Stomach (tissue), 9 donors: Measurements from ENCODE around the gene C1orf53. TPM values are rescaled to one million over a fixed set of nuclear protein-coding genes. Genes with fewer than 3 reads are reported as not detected.
A peak's percentile ranks its signal among the peaks of the same experiment; 100 is the strongest.

Experiments
- DNase-seq, 2 donors: peaks; one replicate each; pipeline versions ENCODE4 v3.0.0 to v3.0.0-alpha.2; 2013 to 2019
- H3K27ac ChIP-seq, 5 donors: fragments of 200-600 bp in 4 of 5; sonication (generic) in 4 of 5; one replicate each; pipeline ENCODE4 v1.5.1; 2013 to 2019; ENCODE audit warnings: mild to moderate bottlenecking in 1 of 5, moderate library complexity in 1 of 5
- H3K27me3 ChIP-seq, 3 donors: fragments of 200-600 bp; sonication (generic); one replicate each; pipeline ENCODE4 v1.5.1; 2017 to 2019; ENCODE audit warnings: mixed run types in 1 of 3
- H3K36me3 ChIP-seq, 4 donors: fragments of 200-600 bp; sonication (generic); 1 replicate in 3 of 4; 2 replicates in 1 of 4; pipeline ENCODE4 v1.5.1; 2016 to 2019
- H3K4me1 ChIP-seq, 4 donors: fragments of 200-600 bp; sonication (generic); one replicate each; pipeline ENCODE4 v1.5.1; 2016 to 2019
- H3K4me3 ChIP-seq, 4 donors: fragments of 200-600 bp; sonication (generic) in 3 of 4; one replicate each; pipeline ENCODE4 v1.5.1; 2016 to 2019; ENCODE audit warnings: mild to moderate bottlenecking in 1 of 4
- H3K9me3 ChIP-seq, 4 donors: fragments of 200-600 bp; sonication (generic); one replicate each; pipeline ENCODE4 v1.5.1; 2016 to 2019
- EP300 ChIP-seq: sonication (generic); formaldehyde crosslinking; IDR thresholded peaks from one replicate; pipeline ENCODE4 v1.6.1; 2017; ENCODE audit warnings: antibody characterized with exemption
- POLR2A ChIP-seq, 4 donors: fragments of 450-650 bp; IDR thresholded peaks; one replicate each; pipeline ENCODE4 v1.6.1; 2016; ENCODE audit warnings: antibody characterized with exemption in 4 of 4, control low read depth in 2 of 4, mild to moderate bottlenecking in 1 of 4, moderate library complexity in 1 of 4
- POLR2AphosphoS5 ChIP-seq, 3 donors: sonication (generic); formaldehyde crosslinking; IDR thresholded peaks; one replicate each; pipeline ENCODE4 v1.6.1; 2016; ENCODE audit warnings: antibody characterized with exemption in 3 of 3
- WGBS, 5 donors: extraction: QIAGEN DNeasy Blood & Tissue Kit in 3 of 5; methylation state at CpG; one replicate each; pipeline versions ENCODE4 v1.1.5 to v1.1.7; 2013 to 2018; 5-methylcytosine and 5-hydroxymethylcytosine counted together
- intact Hi-C: fragments of 100-400 bp; cut with DNase I; formaldehyde crosslinking; loops from one replicate; pipeline ENCODE4 v1.15.1; 2023; ENCODE audit warnings: low total_unique reads
- polyA plus RNA-seq, 3 donors: library from polyadenylated mRNA; stranded (reverse); fragments of 200-250 nt; gene quantifications; one replicate each; pipeline ENCODE4 v1.2.3, GENCODE V29; 2013
- total RNA-seq, 5 donors: library from RNA; depleted of rRNA; stranded (reverse); fragments of >200 nt; gene quantifications; one replicate each; pipeline versions ENCODE4 v1.1.0 to v1.2.3, GENCODE V29; 2014 to 2016
- TF ChIP-seq, protein P1 (sequence below), 7 experiments: fragments of 450-650 bp in 4 of 7; fragments of 200-600 bp in 3 of 7; sonication (generic) in 3 of 7; IDR thresholded peaks; one replicate each; pipeline ENCODE4 v1.5.1; 2016 to 2019; ENCODE audit warnings: antibody characterized with exemption in 7 of 7, control low read depth in 2 of 7, mild to moderate bottlenecking in 1 of 7
- donor health status: healthy with polysubstance abuse.
- donor health status: Bipolar disorder and iron deficiency.
- donor health status: healthy.

C1orf53 gene
- total and polyA plus RNA-seq, 8 donors, result 3.9 to 11.7 TPM; not detected in 6

DNA sequence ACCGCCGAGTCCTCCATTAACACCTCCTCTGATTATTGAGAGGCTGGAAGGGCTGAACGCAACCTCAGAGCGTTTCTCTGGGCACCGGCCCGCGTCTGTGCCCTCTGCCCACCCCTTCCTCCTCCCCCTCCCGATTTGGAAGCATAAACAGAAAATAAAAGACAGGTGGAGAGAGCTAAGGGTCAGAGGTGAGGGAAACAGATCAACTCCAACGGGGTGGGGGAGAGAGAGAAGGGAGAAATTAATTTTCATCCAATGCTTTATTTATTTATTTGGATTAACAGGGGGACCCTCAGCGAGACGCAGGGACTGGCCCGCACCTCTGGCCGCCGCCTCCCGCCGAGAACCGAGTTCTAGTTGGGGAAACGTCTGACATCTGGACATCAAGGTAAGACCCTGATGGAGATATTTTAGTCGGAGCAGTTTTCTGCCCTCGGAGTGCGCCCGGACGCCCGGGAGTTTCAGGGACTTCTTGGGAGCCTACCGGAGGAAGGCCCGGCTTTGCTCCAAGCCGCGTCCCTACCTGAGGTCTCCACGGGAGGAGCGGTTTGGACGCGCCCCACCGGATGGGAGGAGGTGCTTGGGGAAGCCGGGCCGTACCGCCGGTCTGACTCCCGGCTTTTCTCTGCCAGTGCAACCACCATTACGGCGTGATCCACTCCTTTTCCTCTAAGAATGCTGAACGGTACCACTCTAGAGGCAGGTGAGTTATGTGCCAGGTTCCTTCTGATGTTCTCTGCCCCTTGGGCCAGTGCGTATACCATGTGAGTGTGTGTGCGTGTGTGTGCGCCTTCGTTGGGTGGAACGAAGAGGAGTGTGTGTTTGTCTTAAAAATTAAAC lies 9.6 kb downstream of the C1orf53 start:
- H3K4me3 ChIP-seq, result peak overlapping the region in 1 of 4 donors; percentile 39
- TF ChIP-seq, protein P1, sequence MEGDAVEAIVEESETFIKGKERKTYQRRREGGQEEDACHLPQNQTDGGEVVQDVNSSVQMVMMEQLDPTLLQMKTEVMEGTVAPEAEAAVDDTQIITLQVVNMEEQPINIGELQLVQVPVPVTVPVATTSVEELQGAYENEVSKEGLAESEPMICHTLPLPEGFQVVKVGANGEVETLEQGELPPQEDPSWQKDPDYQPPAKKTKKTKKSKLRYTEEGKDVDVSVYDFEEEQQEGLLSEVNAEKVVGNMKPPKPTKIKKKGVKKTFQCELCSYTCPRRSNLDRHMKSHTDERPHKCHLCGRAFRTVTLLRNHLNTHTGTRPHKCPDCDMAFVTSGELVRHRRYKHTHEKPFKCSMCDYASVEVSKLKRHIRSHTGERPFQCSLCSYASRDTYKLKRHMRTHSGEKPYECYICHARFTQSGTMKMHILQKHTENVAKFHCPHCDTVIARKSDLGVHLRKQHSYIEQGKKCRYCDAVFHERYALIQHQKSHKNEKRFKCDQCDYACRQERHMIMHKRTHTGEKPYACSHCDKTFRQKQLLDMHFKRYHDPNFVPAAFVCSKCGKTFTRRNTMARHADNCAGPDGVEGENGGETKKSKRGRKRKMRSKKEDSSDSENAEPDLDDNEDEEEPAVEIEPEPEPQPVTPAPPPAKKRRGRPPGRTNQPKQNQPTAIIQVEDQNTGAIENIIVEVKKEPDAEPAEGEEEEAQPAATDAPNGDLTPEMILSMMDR (IDR thresholded peaks at IDR 0.05), result no peak
- TF ChIP-seq EP300 (no peak), POLR2AphosphoS5 (IDR thresholded peaks at IDR 0.05) (no peak), POLR2A (IDR thresholded peaks at IDR 0.05) (no peak)
- no peaks in the 10 kb centered on the region for H3K9me3 ChIP-seq
- DNase-seq, result peak in 1 of 2 donors; percentile 37
- H3K36me3 ChIP-seq, result no peaks in the 10 kb centered on the region
- peaks cover 41 to 69% (median 57%) of the 10 kb centered on the region in 4 donors for H3K4me1 ChIP-seq
- 1 to 4% (median 3%) methylated on average over 29 to 46 of the region's 46 CpGs for WGBS, 5 donors
- intact Hi-C loops, result no loop called here
- H3K27me3 ChIP-seq, result peaks cover 28 to 100% (median 100%) of the 10 kb centered on the region in 3 donors
- H3K27ac ChIP-seq, result no peak overlapping the region

DNA sequence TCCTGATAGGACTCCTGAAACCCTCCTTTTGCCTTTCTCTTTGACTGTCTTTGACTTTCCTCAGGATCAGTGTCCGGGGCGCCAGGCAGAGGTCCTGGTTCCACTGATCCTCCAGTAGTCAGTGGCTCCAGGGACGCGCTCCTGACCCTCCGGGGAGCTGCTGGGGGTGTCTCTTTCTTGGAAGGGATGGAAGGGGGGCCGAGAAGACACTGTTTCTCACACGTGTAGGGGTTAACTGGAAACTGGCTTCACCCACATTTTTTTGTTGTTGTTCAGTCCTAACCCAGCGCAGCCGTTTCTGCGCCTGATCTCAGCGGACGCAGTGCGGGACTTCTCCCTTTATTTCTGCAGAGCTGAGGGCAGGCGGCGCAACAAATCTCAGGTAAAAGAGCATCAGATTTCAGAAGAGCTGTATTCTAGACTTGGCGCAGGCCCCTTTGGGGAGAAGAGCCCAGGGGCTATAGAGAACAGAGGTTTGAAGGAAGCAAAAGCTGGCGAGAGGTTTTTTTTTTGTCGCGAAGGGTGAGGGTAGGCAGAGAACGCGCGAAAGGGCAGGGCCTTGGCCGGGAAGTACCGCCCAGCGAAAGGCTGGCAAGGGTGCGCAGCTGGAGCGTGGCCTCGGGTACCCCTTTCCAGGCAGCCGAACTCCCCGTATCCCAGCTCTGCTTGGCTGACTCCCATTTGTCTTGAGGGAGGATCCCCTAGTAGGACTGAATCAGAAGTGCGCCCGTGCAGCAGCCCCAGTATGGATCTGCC lies 10.5 kb downstream of the C1orf53 start:
- H3K27ac ChIP-seq, result no peak overlapping the region
- WGBS, 5 donors, result 4 to 5% (median 5%) methylated on average over 30 to 32 of the region's 32 CpGs
- H3K36me3 ChIP-seq, result no peaks in the 10 kb centered on the region
- TF ChIP-seq POLR2A (IDR thresholded peaks at IDR 0.05) (no peak), POLR2AphosphoS5 (IDR thresholded peaks at IDR 0.05) (no peak), EP300 (no peak)
- TF ChIP-seq, protein P1 (IDR thresholded peaks at IDR 0.05), result no peak
- intact Hi-C loops, result no loop called here
- no peaks in the 10 kb centered on the region for H3K9me3 ChIP-seq
- peaks cover 24 to 100% (median 100%) of the 10 kb centered on the region in 3 donors for H3K27me3 ChIP-seq
- H3K4me1 ChIP-seq, result peaks cover 49 to 77% (median 65%) of the 10 kb centered on the region in 4 donors
- DNase-seq, result no peak
- H3K4me3 ChIP-seq, result peak overlapping the region in 2 of 4 donors; percentile 8 to 39

DNA sequence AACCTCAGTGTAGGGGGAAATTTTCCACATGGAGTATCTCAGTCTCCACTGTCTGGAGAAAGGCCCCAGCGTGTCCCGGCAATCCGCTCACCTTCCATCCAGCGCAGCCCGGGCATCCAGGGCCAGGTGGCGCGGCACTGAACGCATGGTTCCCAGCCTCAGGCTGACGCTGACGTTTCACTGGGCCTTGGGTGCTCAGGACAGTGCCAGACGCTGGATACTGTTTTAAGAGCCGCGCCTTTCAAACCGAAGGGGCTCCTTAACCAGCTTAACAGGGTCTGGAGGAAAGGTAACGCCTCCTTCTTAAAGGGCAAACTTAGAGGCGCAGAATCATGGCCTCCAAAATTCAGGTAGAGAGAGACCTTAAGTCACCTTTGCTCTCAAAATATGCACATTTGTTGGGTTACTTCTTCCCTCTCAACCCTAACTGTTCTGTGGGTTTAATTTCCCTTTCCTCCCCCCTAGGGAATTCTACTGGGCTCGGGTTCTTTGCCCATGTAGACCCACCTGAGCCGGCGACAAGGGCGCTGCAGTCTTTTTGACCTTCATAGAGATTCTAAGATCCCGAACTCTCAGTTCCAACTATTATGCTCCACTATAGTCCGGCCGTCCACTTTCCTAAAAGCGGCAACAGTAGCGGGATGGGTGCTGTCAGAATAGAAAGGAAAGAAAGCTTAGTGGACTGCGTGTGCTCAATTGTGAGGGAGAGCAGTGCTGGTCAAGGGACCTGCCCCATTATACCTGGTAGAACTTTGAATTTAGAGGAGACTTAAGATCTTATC lies 11.3 kb downstream of the C1orf53 start:
- H3K27ac ChIP-seq, result no peak overlapping the region
- H3K4me3 ChIP-seq, result peak overlapping the region in 1 of 4 donors; percentile 39
- no peaks in the 10 kb centered on the region for H3K9me3 ChIP-seq
- DNase-seq, result no peak
- intact Hi-C loops, result no loop called here
- peaks cover 24 to 100% (median 100%) of the 10 kb centered on the region in 3 donors for H3K27me3 ChIP-seq
- H3K36me3 ChIP-seq, result no peaks in the 10 kb centered on the region
- TF ChIP-seq POLR2A (IDR thresholded peaks at IDR 0.05) (no peak), EP300 (no peak), POLR2AphosphoS5 (IDR thresholded peaks at IDR 0.05) (no peak)
- TF ChIP-seq, protein P1 (IDR thresholded peaks at IDR 0.05), result no peak
- WGBS, 5 donors, result 13 to 24% (median 19%) methylated on average over 19 to 26 of the region's 26 CpGs
- H3K4me1 ChIP-seq, result peaks cover 53 to 85% (median 72%) of the 10 kb centered on the region in 4 donors

DNA sequence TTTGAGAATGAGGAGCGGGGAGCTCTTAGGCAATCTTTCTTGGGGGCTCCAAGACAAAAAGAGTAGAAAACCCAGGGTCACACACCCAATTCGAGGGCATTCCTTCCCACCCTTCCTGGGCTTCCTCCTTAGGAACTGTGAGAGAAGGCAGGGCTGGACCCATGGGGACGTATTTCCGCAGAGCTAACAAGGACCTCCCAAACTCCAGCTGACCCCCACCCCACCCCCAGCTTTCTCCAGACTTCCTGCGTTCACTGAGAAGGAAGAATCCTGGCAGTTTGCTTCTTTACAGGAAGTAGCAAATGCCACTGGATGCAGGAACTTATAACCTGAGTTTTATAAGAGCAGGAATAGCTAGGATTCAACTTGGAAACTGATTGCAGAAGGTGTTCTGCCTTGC lies 12.1 kb downstream of the C1orf53 start:
- TF ChIP-seq, protein P1 (IDR thresholded peaks at IDR 0.05), result no peak
- TF ChIP-seq POLR2AphosphoS5 (IDR thresholded peaks at IDR 0.05) (no peak), EP300 (no peak), POLR2A (IDR thresholded peaks at IDR 0.05) (no peak)
- intact Hi-C loops, result no loop called here
- Histone ChIP-seq H3K4me3 (no peak overlapping the region), H3K9me3 (peaks cover 0 to under 1% (median 0%) of the 10 kb centered on the region in 4 donors), H3K4me1 (peaks cover 53 to 93% (median 75%) of the 10 kb centered on the region in 4 donors), H3K27me3 (peaks cover 24 to 100% (median 100%) of the 10 kb centered on the region in 3 donors), H3K36me3 (no peaks in the 10 kb centered on the region), H3K27ac (no peak overlapping the region)
- 13 to 22% (median 15%) methylated on average over 5 of the region's 5 CpGs for WGBS, 5 donors
- no peak for DNase-seq
